22Rv1 (cell line): ENCODE data around the gene GRIN3A.
"Not testable (repeated sequence)": the region's sequence is repeated elsewhere in the genome, so short reads cannot be mapped to it uniquely, and the experiment has no call there.

Source experiments
- ZFX ChIP-seq: fragments of 450-650 bp; IDR thresholded peaks from 2 replicates; pipeline ENCODE4 v1.6.1; 2017; ENCODE audit warnings: antibody characterized with exemption, borderline replicate concordance
- TF ChIP-seq, protein P1 (sequence below): fragments of 450-650 bp; IDR thresholded peaks from 2 replicates; pipeline ENCODE4 v1.5.1; 2017; ENCODE audit warnings: mild to moderate bottlenecking

DNA sequence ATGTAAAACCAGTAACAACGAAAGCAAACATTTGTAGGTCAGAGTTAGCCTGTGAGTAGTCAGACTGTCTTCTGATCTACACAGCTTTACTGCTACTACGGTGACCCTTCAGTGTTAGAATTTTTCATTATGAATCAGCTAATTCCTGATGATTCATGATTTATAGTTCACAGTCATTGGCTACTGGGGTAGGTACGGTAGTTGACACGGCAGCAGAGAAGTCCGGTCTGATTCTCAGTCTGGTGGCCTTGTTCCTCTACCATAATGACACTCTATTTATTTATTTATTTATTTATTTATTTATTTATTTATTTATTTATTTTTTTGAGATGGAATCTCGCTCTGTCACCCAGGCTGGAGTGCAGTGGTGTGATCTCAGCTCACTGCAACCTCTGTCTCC, 148.4 kb downstream of the GRIN3A start:
- TF ChIP-seq, protein P1, sequence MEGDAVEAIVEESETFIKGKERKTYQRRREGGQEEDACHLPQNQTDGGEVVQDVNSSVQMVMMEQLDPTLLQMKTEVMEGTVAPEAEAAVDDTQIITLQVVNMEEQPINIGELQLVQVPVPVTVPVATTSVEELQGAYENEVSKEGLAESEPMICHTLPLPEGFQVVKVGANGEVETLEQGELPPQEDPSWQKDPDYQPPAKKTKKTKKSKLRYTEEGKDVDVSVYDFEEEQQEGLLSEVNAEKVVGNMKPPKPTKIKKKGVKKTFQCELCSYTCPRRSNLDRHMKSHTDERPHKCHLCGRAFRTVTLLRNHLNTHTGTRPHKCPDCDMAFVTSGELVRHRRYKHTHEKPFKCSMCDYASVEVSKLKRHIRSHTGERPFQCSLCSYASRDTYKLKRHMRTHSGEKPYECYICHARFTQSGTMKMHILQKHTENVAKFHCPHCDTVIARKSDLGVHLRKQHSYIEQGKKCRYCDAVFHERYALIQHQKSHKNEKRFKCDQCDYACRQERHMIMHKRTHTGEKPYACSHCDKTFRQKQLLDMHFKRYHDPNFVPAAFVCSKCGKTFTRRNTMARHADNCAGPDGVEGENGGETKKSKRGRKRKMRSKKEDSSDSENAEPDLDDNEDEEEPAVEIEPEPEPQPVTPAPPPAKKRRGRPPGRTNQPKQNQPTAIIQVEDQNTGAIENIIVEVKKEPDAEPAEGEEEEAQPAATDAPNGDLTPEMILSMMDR, result not testable (repeated sequence)
- TF ChIP-seq ZFX, result not testable (repeated sequence)
